Measurements from ENCODE around the gene DSCAML1.

The DSCAML1 gene

GRCh38 chr11:117528097-117528721 is 268.8 kb downstream of the DSCAML1 start (continued):
- no peak for TF ChIP-seq TSHZ2 (CRISPR knock-in tag; IDR thresholded peaks at IDR 0.05)

GRCh38 chr11:117527271-117527670 is 269.7 kb downstream of the DSCAML1 start:
- no peak for ATAC-seq
- TF ChIP-seq ZFP30 (CRISPR knock-in tag; IDR thresholded peaks at IDR 0.05), result no peak
- TF ChIP-seq ZNF8 (CRISPR knock-in tag; IDR thresholded peaks at IDR 0.05), result no peak
- no peak for TF ChIP-seq TCF4 (CRISPR knock-in tag; IDR thresholded peaks at IDR 0.05; ENCODE audit: borderline replicate concordance)
- TF ChIP-seq ESRRG (CRISPR knock-in tag; IDR thresholded peaks at IDR 0.05), result no peak
- TF ChIP-seq ZNF70 (CRISPR knock-in tag; IDR thresholded peaks at IDR 0.05), result no peak
- no peak for TF ChIP-seq PATZ1 (CRISPR knock-in tag; IDR thresholded peaks at IDR 0.05; ENCODE audit: borderline replicate concordance)
- no peak for TF ChIP-seq POU6F1 (CRISPR knock-in tag; IDR thresholded peaks at IDR 0.05; ENCODE audit: borderline replicate concordance, low read depth)
- no peak for TF ChIP-seq BACH2 (CRISPR knock-in tag; IDR thresholded peaks at IDR 0.05; ENCODE audit: borderline replicate concordance)
- no peak for TF ChIP-seq CSDC2 (CRISPR knock-in tag; IDR thresholded peaks at IDR 0.05)
- no peak for TF ChIP-seq ARNTL (CRISPR knock-in tag; IDR thresholded peaks at IDR 0.05; ENCODE audit: borderline replicate concordance, low read depth)
- TF ChIP-seq ISL1 (CRISPR knock-in tag; IDR thresholded peaks at IDR 0.05), result no peak
- TF ChIP-seq TSHZ2 (CRISPR knock-in tag; IDR thresholded peaks at IDR 0.05), result no peak
- no peak for TF ChIP-seq RARB (CRISPR knock-in tag; IDR thresholded peaks at IDR 0.05)
- no peak for TF ChIP-seq SNAI2 (CRISPR knock-in tag; IDR thresholded peaks at IDR 0.05)

- TF ChIP-seq CSDC2 (CRISPR knock-in tag; IDR thresholded peaks at IDR 0.05), result no peak
- TF ChIP-seq ZFP3 (CRISPR knock-in tag; IDR thresholded peaks at IDR 0.05), result no peak
- no peak for TF ChIP-seq ISL1 (CRISPR knock-in tag; IDR thresholded peaks at IDR 0.05)
- TF ChIP-seq ZNF8 (CRISPR knock-in tag; IDR thresholded peaks at IDR 0.05), result no peak
- TF ChIP-seq ZFP30 (CRISPR knock-in tag; IDR thresholded peaks at IDR 0.05), result no peak
- TF ChIP-seq PPARA (CRISPR knock-in tag; IDR thresholded peaks at IDR 0.05; ENCODE audit: borderline replicate concordance), result no peak
- TF ChIP-seq GLIS3 (CRISPR knock-in tag; IDR thresholded peaks at IDR 0.05), result no peak
- no peak for ATAC-seq
Observed at GRCh38 chr11:117525866-117526542, 271.0 kb downstream of the DSCAML1 start.

Data from SK-N-SH treated with all-trans-retinoic acid at 6 μM for 48 hours (cell line).